B cell (primary cell): Measurements from ENCODE around the gene TMPO.

Source experiments
- EZH2 ChIP-seq: IDR thresholded peaks from 2 replicates; pipeline ENCODE4 v1.6.1; 2012; ENCODE audit warnings: borderline replicate concordance, low read depth, mild to moderate bottlenecking, moderate library complexity, low read length; ENCODE audit not compliant: insufficient read depth, poor library complexity, severe bottlenecking
- TF ChIP-seq, protein P1 (sequence below): fragments of 200-600 bp; IDR thresholded peaks from one replicate; pipeline ENCODE4 v1.8.0; 2022; ENCODE audit warnings: antibody characterized with exemption, mild to moderate bottlenecking

DNA sequence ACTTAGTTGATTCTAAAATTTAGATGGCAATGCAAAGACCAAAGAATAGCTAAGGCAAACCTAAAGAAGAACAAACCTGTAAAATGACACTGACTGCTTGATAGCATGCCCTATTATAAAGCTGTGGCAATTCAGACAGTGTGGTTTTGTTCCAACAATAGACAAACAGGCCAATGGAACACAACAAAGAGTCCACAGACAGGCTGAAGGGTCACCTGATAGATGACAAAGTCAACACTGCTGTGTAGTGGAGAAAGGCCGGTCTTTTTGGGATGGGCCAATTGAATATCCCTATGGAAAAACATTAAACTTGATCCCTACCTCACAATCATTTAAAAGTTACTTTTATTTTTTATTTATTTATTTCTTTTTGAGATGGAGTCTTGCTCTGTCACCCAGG lies 44.3 kb downstream of the TMPO start:
- TF ChIP-seq, protein P1, sequence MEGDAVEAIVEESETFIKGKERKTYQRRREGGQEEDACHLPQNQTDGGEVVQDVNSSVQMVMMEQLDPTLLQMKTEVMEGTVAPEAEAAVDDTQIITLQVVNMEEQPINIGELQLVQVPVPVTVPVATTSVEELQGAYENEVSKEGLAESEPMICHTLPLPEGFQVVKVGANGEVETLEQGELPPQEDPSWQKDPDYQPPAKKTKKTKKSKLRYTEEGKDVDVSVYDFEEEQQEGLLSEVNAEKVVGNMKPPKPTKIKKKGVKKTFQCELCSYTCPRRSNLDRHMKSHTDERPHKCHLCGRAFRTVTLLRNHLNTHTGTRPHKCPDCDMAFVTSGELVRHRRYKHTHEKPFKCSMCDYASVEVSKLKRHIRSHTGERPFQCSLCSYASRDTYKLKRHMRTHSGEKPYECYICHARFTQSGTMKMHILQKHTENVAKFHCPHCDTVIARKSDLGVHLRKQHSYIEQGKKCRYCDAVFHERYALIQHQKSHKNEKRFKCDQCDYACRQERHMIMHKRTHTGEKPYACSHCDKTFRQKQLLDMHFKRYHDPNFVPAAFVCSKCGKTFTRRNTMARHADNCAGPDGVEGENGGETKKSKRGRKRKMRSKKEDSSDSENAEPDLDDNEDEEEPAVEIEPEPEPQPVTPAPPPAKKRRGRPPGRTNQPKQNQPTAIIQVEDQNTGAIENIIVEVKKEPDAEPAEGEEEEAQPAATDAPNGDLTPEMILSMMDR, result no peak
- TF ChIP-seq EZH2, result no peak
